IMR-90 (cell line): ENCODE results near the gene WNT16.

Experiments
- CEBPB ChIP-seq: IDR thresholded peaks from 2 replicates; pipeline ENCODE4 v1.6.1; 2012; ENCODE audit warnings: low read depth, low read length, improper control_type of control experiment
- CHD1 ChIP-seq: IDR thresholded peaks from 2 replicates; pipeline ENCODE4 v1.6.1; 2012; ENCODE audit warnings: low read depth, low read length, improper control_type of control experiment
- CTCF ChIP-seq: conservative IDR thresholded peaks from 2 replicates; pipeline ENCODE4 v1.5.1; 2012; ENCODE audit warnings: mild to moderate bottlenecking, low read depth, low read length, improper control_type of control experiment
- ELK1 ChIP-seq: fragments of 150-350 bp; IDR thresholded peaks from 2 replicates; pipeline ENCODE4 v1.6.1; 2016; ENCODE audit warnings: low read depth, mild to moderate bottlenecking, low read length, moderate library complexity, borderline replicate concordance
- FOS ChIP-seq: fragments of 150-350 bp; IDR thresholded peaks from 2 replicates; pipeline ENCODE4 v1.6.1; 2016; ENCODE audit warnings: low read depth, low read length
- MAFK ChIP-seq: IDR thresholded peaks from 2 replicates; pipeline ENCODE4 v1.6.1; 2012; ENCODE audit warnings: low read depth, low read length, improper control_type of control experiment
- MAZ ChIP-seq: IDR thresholded peaks from 2 replicates; pipeline ENCODE4 v1.6.1; 2012; ENCODE audit warnings: low read depth, mild to moderate bottlenecking, low read length, improper control_type of control experiment, moderate library complexity, borderline replicate concordance
- POLR2A ChIP-seq: IDR thresholded peaks from 2 replicates; pipeline ENCODE4 v1.6.1; 2012; ENCODE audit warnings: mild to moderate bottlenecking, low read depth, low read length
- RAD21 ChIP-seq: IDR thresholded peaks from 2 replicates; pipeline ENCODE4 v1.6.1; 2012; ENCODE audit warnings: low read length, improper control_type of control experiment
- RCOR1 ChIP-seq: IDR thresholded peaks from 2 replicates; pipeline ENCODE4 v1.6.1; 2012; ENCODE audit warnings: mild to moderate bottlenecking, low read length, improper control_type of control experiment; ENCODE audit not compliant: insufficient replicate concordance
- RFX5 ChIP-seq: IDR thresholded peaks from 2 replicates; pipeline ENCODE4 v1.8.0; 2012; ENCODE audit warnings: low read depth, mild to moderate bottlenecking, low read length, moderate library complexity
- SMC3 ChIP-seq: fragments of 150-350 bp; IDR thresholded peaks from 2 replicates; pipeline ENCODE4 v1.6.1; 2016; ENCODE audit warnings: low read depth, mild to moderate bottlenecking, antibody characterized with exemption, low read length, moderate library complexity
- USF2 ChIP-seq: fragments of 150-350 bp; IDR thresholded peaks from 2 replicates; pipeline ENCODE4 v1.6.1; 2017; ENCODE audit warnings: mild to moderate bottlenecking, antibody characterized with exemption, low read length, low read depth

- TF ChIP-seq CTCF (no peak), POLR2A (no peak), FOS (no peak), ELK1 (no peak), RAD21 (no peak), SMC3 (no peak), RCOR1 (no peak), MAZ (no peak), RFX5 (no peak), MAFK (no peak), CHD1 (no peak), CEBPB (no peak), USF2 (no peak)
These were observed 49.0 kb upstream of the WNT16 start for GRCh38 chr7:121279822-121280221.
